ENCODE data around the gene PRUNE2.
"Not testable (repeated sequence)": the region's sequence is repeated elsewhere in the genome, so short reads cannot be mapped to it uniquely, and the experiment has no call there.

PRUNE2 gene

DNA sequence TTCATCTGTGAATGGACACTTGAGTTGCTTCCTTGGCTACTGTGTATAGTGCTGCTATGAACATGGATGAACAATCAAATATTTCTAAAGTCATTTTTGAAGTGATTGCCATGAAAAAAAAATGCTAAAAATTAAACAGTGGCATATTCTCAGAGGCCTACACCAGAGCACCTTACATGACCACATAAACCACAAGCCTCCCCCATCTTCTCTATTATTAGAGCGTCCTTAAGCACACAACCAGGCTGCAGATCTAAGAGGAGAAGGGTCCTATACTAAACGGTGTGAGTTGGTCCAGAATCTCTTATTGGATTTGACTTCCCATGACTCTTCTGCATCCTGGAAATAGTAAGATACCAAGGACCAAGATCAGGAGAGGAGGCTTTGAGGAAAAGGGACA, 107.4 kb downstream of the PRUNE2 start:
- DNase-seq (ENCODE audit: low spot score) = no peak

DNA sequence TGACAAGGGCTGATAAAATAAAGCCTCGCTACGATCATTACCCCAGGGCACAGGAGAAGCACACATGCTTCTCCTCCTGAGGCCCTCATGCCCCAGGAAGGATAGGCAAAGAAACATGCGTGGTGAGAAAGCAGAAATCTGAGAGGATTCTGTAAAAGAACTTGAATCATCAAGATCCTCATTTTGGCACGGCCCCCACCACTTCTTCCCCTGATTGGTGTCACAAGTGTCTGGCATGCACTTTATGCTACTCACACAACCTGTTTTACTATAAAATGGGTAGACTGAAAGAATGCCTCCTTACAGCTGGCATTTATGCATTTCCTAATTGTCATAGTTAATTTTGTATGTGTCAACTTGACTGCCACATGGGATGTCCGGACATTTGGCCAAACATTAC, 109.6 kb downstream of the PRUNE2 start:
- DNase-seq (ENCODE audit: low spot score) = no peak

GRCh38 chr9:76793784-76794431, 112.0 kb downstream of the PRUNE2 start:
- no peak for DNase-seq (ENCODE audit: low spot score)

GRCh38 chr9:76789840-76790239, 116.1 kb downstream of the PRUNE2 start:
- DNase-seq (ENCODE audit: low spot score) = no peak

GRCh38 chr9:76787677-76788076, 118.2 kb downstream of the PRUNE2 start:
- no peak for DNase-seq (ENCODE audit: low spot score)

DNA sequence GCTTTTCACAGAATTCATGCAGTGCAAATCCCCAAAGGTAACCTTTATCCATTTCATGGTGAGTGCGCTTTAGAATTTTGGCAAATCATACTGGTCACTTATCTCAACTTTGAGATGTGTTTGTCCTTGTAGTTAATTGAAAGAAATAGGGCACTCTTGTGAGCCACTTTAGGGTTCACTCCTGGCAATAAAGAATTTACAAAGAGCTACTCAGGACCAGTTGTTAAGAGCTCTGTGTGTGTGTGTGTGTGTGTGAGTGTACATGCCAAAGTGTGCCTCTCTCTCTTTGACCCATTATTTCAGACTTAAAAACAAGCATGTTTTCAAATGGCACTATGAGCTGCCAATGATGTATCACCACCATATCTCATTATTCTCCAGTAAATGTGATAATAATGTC, 120.4 kb downstream of the PRUNE2 start:
- no peak for DNase-seq (ENCODE audit: low spot score)

DNA sequence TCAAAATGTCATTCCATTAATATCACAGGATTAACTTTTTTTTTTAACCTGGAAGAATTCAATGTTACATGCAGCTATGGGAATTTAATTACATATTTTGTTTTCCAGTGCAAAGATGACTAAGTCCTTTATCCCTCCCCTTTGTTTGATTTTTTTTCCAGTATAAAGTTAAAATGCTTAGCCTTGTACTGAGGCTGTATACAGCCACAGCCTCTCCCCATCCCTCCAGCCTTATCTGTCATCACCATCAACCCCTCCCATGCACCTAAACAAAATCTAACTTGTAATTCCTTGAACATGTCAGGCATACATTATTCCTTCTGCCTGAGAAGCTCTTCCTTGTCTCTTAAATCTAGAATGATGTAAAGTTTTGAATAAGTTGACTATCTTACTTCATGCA, 121.0 kb downstream of the PRUNE2 start:
- DNase-seq (ENCODE audit: low spot score) = no peak

DNA sequence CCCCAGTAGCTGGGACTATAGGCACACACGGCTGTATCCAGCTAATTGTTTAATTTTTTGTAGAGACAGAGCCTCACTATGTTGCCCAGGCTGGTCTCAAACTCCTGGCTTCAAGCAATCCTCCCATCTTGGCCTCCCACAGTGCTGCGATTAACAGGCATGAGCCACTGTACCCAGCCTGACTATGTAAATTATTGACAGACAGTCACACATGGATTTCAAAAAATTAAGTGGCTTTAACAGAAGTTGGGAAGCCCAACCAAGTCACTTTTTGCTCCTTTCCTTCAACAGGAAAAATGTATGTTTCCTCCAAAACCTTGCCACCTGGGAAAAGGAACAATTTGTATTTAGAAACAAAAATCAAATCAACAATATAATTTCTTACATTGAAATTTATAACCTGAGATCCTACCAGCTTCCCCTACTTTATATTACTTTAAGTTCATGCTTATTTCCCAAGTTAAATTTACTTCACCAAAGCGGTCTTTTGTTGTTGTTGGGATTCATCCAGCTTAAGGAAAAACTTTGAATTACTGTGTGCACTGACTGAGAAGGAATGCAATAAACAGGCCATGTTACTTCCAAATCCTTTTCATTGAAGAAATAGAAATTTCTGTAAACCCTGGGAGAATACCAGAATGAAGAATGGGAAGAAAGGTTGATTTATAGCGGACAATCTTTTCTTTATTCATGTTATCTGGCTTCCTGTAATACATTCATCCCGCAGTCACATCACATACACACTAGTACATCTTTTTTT, 133.0 kb downstream of the PRUNE2 start:
- DNase-seq (ENCODE audit: low spot score) = no peak

- no peak for DNase-seq (ENCODE audit: low spot score)
Observed at GRCh38 chr9:76766126-76766525, 139.8 kb downstream of the PRUNE2 start.

DNA sequence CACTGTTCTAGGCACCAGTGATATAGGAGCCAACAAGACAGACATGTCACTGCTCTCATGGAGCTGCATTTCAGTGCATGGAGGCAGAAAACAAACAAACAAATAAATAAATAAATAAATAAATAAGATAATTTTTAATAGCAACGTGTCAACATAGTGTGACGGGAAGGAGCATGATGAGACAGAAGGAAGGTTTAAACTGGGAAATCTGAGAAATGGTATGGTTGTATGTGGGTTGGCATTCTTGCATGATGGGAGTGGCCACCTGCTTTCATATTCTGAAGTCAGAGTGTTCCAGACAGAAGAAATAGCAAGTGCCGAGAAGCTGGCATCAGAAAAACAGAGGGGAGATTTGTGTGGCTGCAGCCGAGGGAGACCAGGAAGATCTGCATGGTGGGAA, 141.8 kb downstream of the PRUNE2 start, which contains the start of gene PCA3:
PCA3 (plus strand) TSS at position 301 of the 400 bp plus-strand sequence.
- DNase-seq (ENCODE audit: low spot score) = no peak

GRCh38 chr9:76761448-76761847, 144.5 kb downstream of the PRUNE2 start:
- peak; percentile 36 for DNase-seq (ENCODE audit: low spot score)

DNA sequence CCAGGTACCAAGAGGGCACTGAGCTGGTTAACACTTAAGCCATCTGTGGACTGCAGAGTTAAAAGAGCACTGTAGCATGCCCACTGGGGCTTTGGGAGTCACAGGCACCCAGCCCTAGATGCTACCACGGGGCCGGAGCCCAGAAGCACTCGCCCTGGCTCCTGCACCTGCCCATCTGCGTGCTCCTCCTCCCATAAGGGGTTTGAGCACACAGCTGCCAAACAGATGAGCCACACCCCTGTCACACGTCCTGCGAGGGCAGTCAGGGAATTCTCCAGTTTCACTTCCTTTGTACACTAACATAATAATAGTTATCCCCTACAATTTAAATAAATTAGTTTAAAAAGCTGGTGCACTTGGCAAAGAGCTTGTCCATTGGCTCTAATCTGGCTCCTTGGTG, 146.2 kb downstream of the PRUNE2 start:
- no peak for DNase-seq (ENCODE audit: low spot score)

- no peak for DNase-seq (ENCODE audit: low spot score)
Observed at GRCh38 chr9:76758476-76758875, 147.4 kb downstream of the PRUNE2 start.

GRCh38 chr9:76756941-76757673, 148.8 kb downstream of the PRUNE2 start:
- DNase-seq (ENCODE audit: low spot score) = no peak

GRCh38 chr9:76756268-76756640, 149.7 kb downstream of the PRUNE2 start:
- DNase-seq (ENCODE audit: low spot score) = peak; percentile 76

GRCh38 chr9:76751001-76751400, 154.9 kb downstream of the PRUNE2 start:
- DNase-seq (ENCODE audit: low spot score) = no peak

GRCh38 chr9:76744336-76744735, 161.6 kb downstream of the PRUNE2 start:
- no peak for DNase-seq (ENCODE audit: low spot score)

DNA sequence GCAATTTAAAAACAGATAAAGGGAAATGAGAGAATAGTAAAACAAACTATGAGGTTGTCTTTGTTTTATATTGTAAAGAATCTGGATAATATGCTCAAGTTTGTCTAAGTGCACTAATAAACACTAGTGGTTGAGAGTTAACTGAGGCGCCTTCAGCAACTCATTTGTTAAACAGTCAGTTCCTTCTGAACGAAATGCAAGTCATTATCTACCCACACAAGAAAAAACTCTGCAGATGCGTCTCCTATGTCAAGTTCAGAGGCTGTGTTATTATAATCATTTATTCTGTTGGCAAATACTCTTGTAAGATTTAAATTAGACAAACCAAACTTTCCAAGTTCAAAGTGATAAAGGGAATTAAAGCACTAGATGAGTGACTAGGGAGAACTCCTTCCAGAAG, 162.0 kb downstream of the PRUNE2 start:
- no peak for DNase-seq (ENCODE audit: low spot score)

- not testable (repeated sequence) for DNase-seq (ENCODE audit: low spot score)
Observed at GRCh38 chr9:76742890-76743289, 163.0 kb downstream of the PRUNE2 start.

- no peak for DNase-seq (ENCODE audit: low spot score)
Observed at GRCh38 chr9:76741524-76741923, 164.4 kb downstream of the PRUNE2 start.

GRCh38 chr9:76738402-76738801, 167.5 kb downstream of the PRUNE2 start:
- no peak for DNase-seq (ENCODE audit: low spot score)

DNA sequence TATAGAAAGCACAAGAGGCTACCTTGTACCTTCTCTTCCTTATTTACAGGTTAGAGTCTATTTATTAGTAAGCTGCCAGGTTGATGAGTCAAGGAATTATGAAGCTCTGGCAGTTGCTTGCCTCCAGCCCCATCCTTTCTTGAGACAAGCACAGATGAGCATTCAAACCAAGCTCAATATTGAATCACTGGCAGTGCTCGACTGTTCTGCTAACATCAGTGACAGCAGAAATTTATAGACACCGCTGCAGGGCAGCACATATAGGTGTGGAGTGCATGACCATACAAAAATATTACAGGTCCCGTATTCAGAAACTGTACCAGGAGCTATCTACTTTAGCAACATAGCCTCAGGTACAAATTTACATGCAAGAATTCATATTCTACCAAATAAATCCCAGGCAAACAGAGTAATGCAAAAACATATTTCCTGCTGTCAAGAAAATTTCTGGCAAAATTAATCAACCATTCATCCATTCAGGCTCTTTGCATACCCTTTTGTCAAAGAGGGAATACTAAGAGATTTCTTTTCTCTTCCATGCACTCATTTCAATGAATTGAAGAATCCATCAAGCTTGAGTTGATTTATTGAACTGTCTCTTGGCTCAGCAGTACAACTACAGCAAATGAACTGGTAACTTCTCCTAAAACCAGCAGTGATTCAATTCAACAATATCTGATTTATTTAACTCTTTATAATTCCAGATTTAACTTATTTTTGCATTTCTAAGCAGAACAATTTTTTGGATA, 168.6 kb downstream of the PRUNE2 start:
- DNase-seq (ENCODE audit: low spot score) = no peak
